ENCODE results near the gene MYRF.

Gene MYRF

DNA sequence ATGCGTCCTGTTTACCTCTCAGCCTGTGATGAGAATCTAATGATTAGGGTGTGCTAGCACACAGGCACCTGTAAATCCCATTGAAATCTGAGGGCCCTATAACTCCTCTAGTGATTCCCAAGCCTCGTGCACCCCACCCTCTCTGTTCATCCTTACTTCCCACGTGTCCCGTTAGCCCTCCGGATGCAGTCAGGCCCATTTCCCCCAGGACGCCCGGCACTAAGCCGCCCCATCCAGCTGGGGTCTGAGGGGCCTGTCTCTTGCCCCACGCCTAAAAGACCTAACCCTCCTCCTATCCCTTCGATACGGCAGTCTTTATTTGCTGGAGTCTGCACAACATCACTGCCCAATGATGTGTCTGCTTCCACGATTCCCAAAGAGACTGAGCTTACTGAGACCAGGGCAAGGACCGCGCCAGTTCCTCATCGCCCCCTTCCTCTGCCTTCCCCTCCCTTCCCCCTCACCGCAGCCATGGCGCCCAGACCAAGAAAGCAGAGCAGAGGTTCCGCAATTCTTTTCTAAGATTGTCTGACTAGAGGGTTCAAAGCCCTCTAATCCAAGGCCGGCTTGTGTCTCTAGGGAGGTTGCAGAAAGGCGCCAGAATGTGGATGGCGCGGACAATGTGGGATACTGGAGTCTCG, 74.6 kb downstream of the MYRF start:
- H3K4me3 ChIP-seq (ENCODE audit: low read depth, low read length), result peak overlapping the region; percentile 62
- CTCF ChIA-PET, result interaction anchor here (1.2 to 3.1 kb wide), 3 partner anchors 12 to 79 kb away, joined by 4 to 13 read pairs (median 4); no protein-coding TSS in a partner anchor
- POLR2A ChIA-PET, result no interaction called here

GRCh38 chr11:61827571-61828378, 75.3 kb downstream of the MYRF start, which contains the start of gene FADS2:
FADS2 (plus strand) TSS chr11:61828300; CDS start chr11:61828391, 91 bp downstream.
- Histone ChIP-seq H3K4me3 (ENCODE audit: low read depth, low read length) (peak within 1 kb of the TSS; percentile 62), H3K4me1 (ENCODE audit: control insufficient read depth, insufficient read depth, low read length) (peaks cover 10% of the 10 kb centered on the region; the same call in 1 of the 2 replicates), H3K9me3 (ENCODE audit: control insufficient read depth, insufficient read depth, low read depth, low read length) (no peaks in the 10 kb centered on the region), H3K36me3 (ENCODE audit: control insufficient read depth in 2 of 2, insufficient read depth in 1 of 2, low read length in 2 of 2) (no peaks in the 10 kb centered on the region), H3K27ac (ENCODE audit: extremely low read depth, low read depth, low read length) (peak within 1 kb of the TSS; percentile 96)
- ChIA-PET CTCF (interaction anchor here (0.6 to 3.1 kb wide), 10 partner anchors 9 to 280 kb away, joined by 3 to 13 read pairs (median 4); no protein-coding TSS in a partner anchor), POLR2A (interaction anchor here (0.8 to 2.1 kb wide), 6 partner anchors 11 to 109 kb away, joined by 3 to 55 read pairs (median 4); partner anchors contain the start of genes FADS1, FEN1 and TMEM258)
- peak; percentile 82 for TF ChIP-seq EGR2 (tag by site-specific recombination; IDR thresholded peaks at IDR 0.05; ENCODE audit: low read depth)
- 0 out of 2 replicates have a peak, but pooled peaks have one; percentile 9 for TF ChIP-seq ZNF324 (tag by site-specific recombination; IDR thresholded peaks at IDR 0.05)
- TF ChIP-seq ZNF146 (tag by site-specific recombination; IDR thresholded peaks at IDR 0.05), result no peak
- TF ChIP-seq KLF1 (tag by site-specific recombination; IDR thresholded peaks at IDR 0.05), result peak; percentile 38
- TF ChIP-seq ZBTB20 (tag by site-specific recombination; IDR thresholded peaks at IDR 0.05), result peak; percentile 73
- no peak for TF ChIP-seq ZNF513 (tag by site-specific recombination; IDR thresholded peaks at IDR 0.05)
- no peak for TF ChIP-seq ZBTB21 (tag by site-specific recombination; IDR thresholded peaks at IDR 0.05)
- peak; percentile 58; the same call in 1 of the 2 replicates for TF ChIP-seq ZNF366 (tag by site-specific recombination; conservative IDR thresholded peaks at IDR 0.05)
- 0 out of 2 replicates have a peak, but pooled peaks have one; percentile 15 for TF ChIP-seq ZNF596 (tag by site-specific recombination; IDR thresholded peaks at IDR 0.05)
- TF ChIP-seq ZNF341 (tag by site-specific recombination; IDR thresholded peaks at IDR 0.05; ENCODE audit: low read depth), result peak; percentile 89
- TF ChIP-seq, protein P1, sequence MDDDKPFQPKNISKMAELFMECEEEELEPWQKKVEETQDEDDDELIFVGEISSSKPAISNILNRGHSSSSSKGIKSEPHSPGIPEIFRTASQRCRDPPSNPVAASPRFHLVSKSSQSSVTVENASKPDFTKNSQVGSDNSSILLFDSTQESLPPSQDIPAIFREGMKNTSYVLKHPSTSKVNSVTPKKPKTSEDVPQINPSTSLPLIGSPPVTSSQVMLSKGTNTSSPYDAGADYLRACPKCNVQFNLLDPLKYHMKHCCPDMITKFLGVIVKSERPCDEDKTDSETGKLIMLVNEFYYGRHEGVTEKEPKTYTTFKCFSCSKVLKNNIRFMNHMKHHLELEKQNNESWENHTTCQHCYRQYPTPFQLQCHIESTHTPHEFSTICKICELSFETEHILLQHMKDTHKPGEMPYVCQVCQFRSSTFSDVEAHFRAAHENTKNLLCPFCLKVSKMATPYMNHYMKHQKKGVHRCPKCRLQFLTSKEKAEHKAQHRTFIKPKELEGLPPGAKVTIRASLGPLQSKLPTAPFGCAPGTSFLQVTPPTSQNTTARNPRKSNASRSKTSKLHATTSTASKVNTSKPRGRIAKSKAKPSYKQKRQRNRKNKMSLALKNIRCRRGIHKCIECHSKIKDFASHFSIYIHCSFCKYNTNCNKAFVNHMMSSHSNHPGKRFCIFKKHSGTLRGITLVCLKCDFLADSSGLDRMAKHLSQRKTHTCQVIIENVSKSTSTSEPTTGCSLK (tag by site-specific recombination; IDR thresholded peaks at IDR 0.05), result no peak
- no peak for TF ChIP-seq PRDM1 (tag by site-specific recombination; IDR thresholded peaks at IDR 0.05)
- TF ChIP-seq ZBTB11 (tag by site-specific recombination; conservative IDR thresholded peaks at IDR 0.05; ENCODE audit: low read depth), result peak; percentile 71
- no peak for TF ChIP-seq ZNF585B (tag by site-specific recombination; IDR thresholded peaks at IDR 0.05)
- peak; percentile 88 for TF ChIP-seq ZNF423 (tag by site-specific recombination; IDR thresholded peaks at IDR 0.05)
- peak; percentile 42; the same call in 1 of the 2 replicates for TF ChIP-seq SP7 (tag by site-specific recombination; IDR thresholded peaks at IDR 0.05)
- TF ChIP-seq IKZF3 (tag by site-specific recombination; IDR thresholded peaks at IDR 0.05), result peak; percentile 92
- 0 out of 2 replicates have a peak, but pooled peaks have one; percentile 11 for TF ChIP-seq ZNF629 (tag by site-specific recombination; IDR thresholded peaks at IDR 0.05)
- 0 out of 2 replicates have a peak, but pooled peaks have one; percentile 69 for TF ChIP-seq ZNF600 (tag by site-specific recombination; IDR thresholded peaks at IDR 0.05)

More for the DNA sequence above, 74.6 kb downstream of the MYRF start:
- no peak for TF ChIP-seq ZFP41 (tag by site-specific recombination; IDR thresholded peaks at IDR 0.05; ENCODE audit: borderline replicate concordance)
- TF ChIP-seq ZBTB17 (tag by site-specific recombination; IDR thresholded peaks at IDR 0.05), result 0 out of 2 replicates have a peak, but pooled peaks have one; percentile 9
- TF ChIP-seq, protein P2, sequence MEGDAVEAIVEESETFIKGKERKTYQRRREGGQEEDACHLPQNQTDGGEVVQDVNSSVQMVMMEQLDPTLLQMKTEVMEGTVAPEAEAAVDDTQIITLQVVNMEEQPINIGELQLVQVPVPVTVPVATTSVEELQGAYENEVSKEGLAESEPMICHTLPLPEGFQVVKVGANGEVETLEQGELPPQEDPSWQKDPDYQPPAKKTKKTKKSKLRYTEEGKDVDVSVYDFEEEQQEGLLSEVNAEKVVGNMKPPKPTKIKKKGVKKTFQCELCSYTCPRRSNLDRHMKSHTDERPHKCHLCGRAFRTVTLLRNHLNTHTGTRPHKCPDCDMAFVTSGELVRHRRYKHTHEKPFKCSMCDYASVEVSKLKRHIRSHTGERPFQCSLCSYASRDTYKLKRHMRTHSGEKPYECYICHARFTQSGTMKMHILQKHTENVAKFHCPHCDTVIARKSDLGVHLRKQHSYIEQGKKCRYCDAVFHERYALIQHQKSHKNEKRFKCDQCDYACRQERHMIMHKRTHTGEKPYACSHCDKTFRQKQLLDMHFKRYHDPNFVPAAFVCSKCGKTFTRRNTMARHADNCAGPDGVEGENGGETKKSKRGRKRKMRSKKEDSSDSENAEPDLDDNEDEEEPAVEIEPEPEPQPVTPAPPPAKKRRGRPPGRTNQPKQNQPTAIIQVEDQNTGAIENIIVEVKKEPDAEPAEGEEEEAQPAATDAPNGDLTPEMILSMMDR (tag by site-specific recombination; IDR thresholded peaks at IDR 0.05), result 0 out of 2 replicates have a peak, but pooled peaks have one; percentile 8
- Histone ChIP-seq H3K9me3 (ENCODE audit: control insufficient read depth, insufficient read depth, low read depth, low read length) (no peaks in the 10 kb centered on the region), H3K27ac (ENCODE audit: extremely low read depth, low read depth, low read length) (peak overlapping the region; percentile 96), H3K4me1 (ENCODE audit: control insufficient read depth, insufficient read depth, low read length) (peaks cover 10% of the 10 kb centered on the region; the same call in 1 of the 2 replicates), H3K36me3 (ENCODE audit: control insufficient read depth in 2 of 2, insufficient read depth in 1 of 2, low read length in 2 of 2) (no peaks in the 10 kb centered on the region)
